IMR-90 (cell line): ENCODE measurements around the gene ZNF77. TPM values are rescaled to one million over a fixed set of nuclear protein-coding genes. Genes with fewer than 3 reads are reported as not detected.

Experiments used
- ATAC-seq: fragments of 200-7000 bp; cut with Tn5 transposase; 2 replicates; pipeline ENCODE4 v1.9.1; 2020; ENCODE audit warnings: low read depth, mild to moderate bottlenecking, moderate library complexity
- BruUV-seq: library from RNA; stranded (reverse); fragments of 400-500 nt; replicated peaks from 2 replicates; lab custom pipeline; 2021; lab: Mats Ljungman, UMichigan
- CTCF ChIA-PET: fragments of 300-600 bp; formaldehyde crosslinking; extraction: SDS; loops from one replicate; lab custom pipeline; 2021; ENCODE audit warnings: antibody characterized with exemption; lab: Yijun Ruan, JAX
- POLR2A ChIA-PET: fragments of 300-600 bp; sonication (Branson Sonifier 250); formaldehyde crosslinking; loops from one replicate; lab custom pipeline; 2022; ENCODE audit warnings: antibody characterized with exemption; ENCODE audit not compliant: unreplicated experiment; lab: Charles Lee
- DNase-seq: peaks from one replicate; pipeline ENCODE4 v3.0.0; 2013
- H2AFZ ChIP-seq: replicated peaks from 2 replicates; pipeline ENCODE3; 2013; ENCODE audit warnings: low read length, mild to moderate bottlenecking; ENCODE audit not compliant: poor library complexity
- H2AK5ac ChIP-seq: 2 replicates; pipeline ENCODE4 v1.6.1; 2013; ENCODE audit warnings: low read depth, low read length, inconsistent platforms
- H2AK9ac ChIP-seq: replicated peaks from 2 replicates; pipeline ENCODE3; 2013; ENCODE audit warnings: mild to moderate bottlenecking, low read depth, low read length, moderate library complexity; ENCODE audit not compliant: poor library complexity
- H2BK120ac ChIP-seq: 2 replicates; pipeline ENCODE4 v1.6.1; 2013; ENCODE audit warnings: low read depth, low read length, inconsistent platforms
- H2BK15ac ChIP-seq: 3 replicates; pipeline ENCODE4 v1.6.1; 2013; ENCODE audit warnings: low read depth, low read length, inconsistent platforms
- H2BK20ac ChIP-seq: 2 replicates; pipeline ENCODE4 v1.6.1; 2013; ENCODE audit warnings: low read depth, mild to moderate bottlenecking, inconsistent platforms, low read length, moderate library complexity
- H2BK5ac ChIP-seq: 2 replicates; pipeline ENCODE4 v1.6.1; 2013; ENCODE audit warnings: mild to moderate bottlenecking, low read depth, low read length, inconsistent platforms; ENCODE audit not compliant: poor library complexity, severe bottlenecking
- H3K14ac ChIP-seq: replicated peaks from 2 replicates; pipeline ENCODE4 v1.6.1; 2013; ENCODE audit warnings: low read depth, low read length, inconsistent platforms
- H3K18ac ChIP-seq: 2 replicates; pipeline ENCODE4 v1.6.1; 2013; ENCODE audit warnings: low read depth, low read length, control low read depth
- H3K23ac ChIP-seq: 2 replicates; pipeline ENCODE4 v1.6.1; 2013; ENCODE audit warnings: low read depth, low read length, inconsistent platforms
- H3K27ac ChIP-seq: 2 replicates; pipeline ENCODE4 v1.5.1; 2013; ENCODE audit warnings: mild to moderate bottlenecking, control low read depth, low read length; ENCODE audit not compliant: insufficient read depth
- H3K27me3 ChIP-seq: 2 replicates; pipeline ENCODE4 v1.6.1; 2013; ENCODE audit warnings: low read length; ENCODE audit not compliant: control insufficient read depth, insufficient read depth
- H3K36me3 ChIP-seq: 2 replicates; pipeline ENCODE4 v1.6.1; 2013; ENCODE audit warnings: low read length, mixed read lengths; ENCODE audit not compliant: control insufficient read depth, insufficient read depth
- H3K4ac ChIP-seq: 2 replicates; pipeline ENCODE4 v1.6.1; 2013; ENCODE audit warnings: low read depth, low read length, inconsistent platforms
- H3K4me1 ChIP-seq: 2 replicates; pipeline ENCODE4 v1.6.1; 2013; ENCODE audit warnings: low read length, mixed read lengths; ENCODE audit not compliant: control insufficient read depth, insufficient read depth
- H3K4me2 ChIP-seq: 2 replicates; pipeline ENCODE4 v1.6.1; 2013; ENCODE audit warnings: low read depth, mild to moderate bottlenecking, control low read depth, low read length, moderate library complexity
- H3K4me3 ChIP-seq: 2 replicates; pipeline ENCODE4 v1.5.1; 2013; ENCODE audit warnings: low read depth, mild to moderate bottlenecking, control low read depth, low read length, moderate library complexity; ENCODE audit not compliant: insufficient read depth
- H3K56ac ChIP-seq: 2 replicates; pipeline ENCODE4 v1.6.1; 2013; ENCODE audit warnings: low read length, inconsistent platforms; ENCODE audit not compliant: insufficient read depth; ENCODE audit errors: extremely low read depth
- H3K79me1 ChIP-seq, 2 experiments: 2 replicates each; pipeline ENCODE4 v1.6.1; 2013; ENCODE audit warnings: low read length in 2 of 2, inconsistent platforms in 1 of 2, low read depth in 1 of 2
- H3K9ac ChIP-seq: 2 replicates; pipeline ENCODE4 v1.6.1; 2013; ENCODE audit warnings: low read depth, low read length, control low read depth
- H3K9me1 ChIP-seq: 2 replicates; pipeline ENCODE4 v1.6.1; 2013; ENCODE audit warnings: low read length, inconsistent platforms; ENCODE audit not compliant: insufficient read depth
- H3K9me3 ChIP-seq: 2 replicates; pipeline ENCODE4 v1.6.1; 2013; ENCODE audit warnings: low read length; ENCODE audit not compliant: control insufficient read depth, insufficient read depth
- H4K20me1 ChIP-seq: 2 replicates; pipeline ENCODE4 v1.6.1; 2013; ENCODE audit warnings: low read length, inconsistent platforms; ENCODE audit not compliant: insufficient read depth
- H4K5ac ChIP-seq: 2 replicates; pipeline ENCODE4 v1.6.1; 2013; ENCODE audit warnings: mild to moderate bottlenecking, low read depth, low read length, control low read depth
- H4K8ac ChIP-seq, 2 experiments: 2 replicates each; pipeline ENCODE4 v1.6.1; 2013; ENCODE audit warnings: low read depth in 2 of 2, low read length in 2 of 2, control low read depth in 1 of 2, inconsistent platforms in 1 of 2
- H4K91ac ChIP-seq: 2 replicates; pipeline ENCODE4 v1.6.1; 2013; ENCODE audit warnings: low read depth, low read length, inconsistent platforms; ENCODE audit not compliant: insufficient read depth
- BHLHE40 ChIP-seq: fragments of 150-350 bp; IDR thresholded peaks from 2 replicates; pipeline ENCODE4 v1.6.1; 2016; ENCODE audit warnings: mild to moderate bottlenecking, low read depth, low read length
- CEBPB ChIP-seq: IDR thresholded peaks from 2 replicates; pipeline ENCODE4 v1.6.1; 2012; ENCODE audit warnings: low read depth, low read length, improper control_type of control experiment
- CHD1 ChIP-seq: IDR thresholded peaks from 2 replicates; pipeline ENCODE4 v1.6.1; 2012; ENCODE audit warnings: low read depth, low read length, improper control_type of control experiment
- FOS ChIP-seq: fragments of 150-350 bp; IDR thresholded peaks from 2 replicates; pipeline ENCODE4 v1.6.1; 2016; ENCODE audit warnings: low read depth, low read length
- MAFK ChIP-seq: IDR thresholded peaks from 2 replicates; pipeline ENCODE4 v1.6.1; 2012; ENCODE audit warnings: low read depth, low read length, improper control_type of control experiment
- MAZ ChIP-seq: IDR thresholded peaks from 2 replicates; pipeline ENCODE4 v1.6.1; 2012; ENCODE audit warnings: low read depth, mild to moderate bottlenecking, low read length, improper control_type of control experiment, moderate library complexity, borderline replicate concordance
- MXI1 ChIP-seq: IDR thresholded peaks from 2 replicates; pipeline ENCODE4 v1.6.1; 2012; ENCODE audit warnings: low read depth, mild to moderate bottlenecking, low read length, moderate library complexity, borderline replicate concordance
- NFE2L2 ChIP-seq: fragments of 150-350 bp; IDR thresholded peaks from 2 replicates; pipeline ENCODE4 v1.6.1; 2016; ENCODE audit warnings: low read depth, mild to moderate bottlenecking, low read length
- POLR2A ChIP-seq: IDR thresholded peaks from 2 replicates; pipeline ENCODE4 v1.6.1; 2012; ENCODE audit warnings: mild to moderate bottlenecking, low read depth, low read length
- RAD21 ChIP-seq: IDR thresholded peaks from 2 replicates; pipeline ENCODE4 v1.6.1; 2012; ENCODE audit warnings: low read length, improper control_type of control experiment
- RFX5 ChIP-seq: IDR thresholded peaks from 2 replicates; pipeline ENCODE4 v1.8.0; 2012; ENCODE audit warnings: low read depth, mild to moderate bottlenecking, low read length, moderate library complexity
- SMC3 ChIP-seq: fragments of 150-350 bp; IDR thresholded peaks from 2 replicates; pipeline ENCODE4 v1.6.1; 2016; ENCODE audit warnings: low read depth, mild to moderate bottlenecking, antibody characterized with exemption, low read length, moderate library complexity
- WGBS, 2 experiments: methylation state at CpG; one replicate each; pipeline versions ENCODE4 v1.1.5 to v1.1.7; 2013; ENCODE audit warnings: missing lambda C conversion rate in 2 of 2; ENCODE audit not compliant: insufficient read length in 1 of 2; ENCODE audit errors: extremely low coverage in 2 of 2; 5-methylcytosine and 5-hydroxymethylcytosine counted together
- dilution Hi-C: fragments of 300-500 bp; cut with HindIII; formaldehyde crosslinking; loops from one replicate; pipeline ENCODE4 v1.14.3; 2018; ENCODE audit warnings: low sequenced_read_pairs; ENCODE audit not compliant: unreplicated experiment
- in situ Hi-C: fragments of 300-500 bp; cut with MboI; formaldehyde crosslinking; loops from 3 replicates; pipeline ENCODE4 v1.14.3; 2019; ENCODE audit warnings: low sequenced_read_pairs, inconsistent platforms, mixed read lengths
- intact Hi-C: fragments of 100-400 bp; cut with micrococcal nuclease; formaldehyde crosslinking; loops from 2 replicates; pipeline ENCODE4 v1.10.0; 2022
- polyA plus RNA-seq, 3 experiments: library from polyadenylated mRNA; depleted of rRNA; stranded (reverse); fragments of >200 nt; gene quantifications; 2 replicates each; pipeline ENCODE4 v1.2.3, GENCODE V29; 2012; ENCODE audit warnings: low replicate concordance in 1 of 3
- total RNA-seq: library from RNA; depleted of rRNA; stranded (reverse); fragments of >200 nt; gene quantifications from 2 replicates; pipeline ENCODE4 v1.2.3, GENCODE V29; 2012
- TF ChIP-seq, protein P1 (sequence below): conservative IDR thresholded peaks from 2 replicates; pipeline ENCODE4 v1.5.1; 2012; ENCODE audit warnings: mild to moderate bottlenecking, low read depth, low read length, improper control_type of control experiment
- TF ChIP-seq, protein P2 (sequence below): fragments of 150-350 bp; IDR thresholded peaks from 2 replicates; pipeline ENCODE4 v1.6.1; 2016; ENCODE audit warnings: low read depth, mild to moderate bottlenecking, low read length, moderate library complexity, borderline replicate concordance

Gene ZNF77
- total and polyA plus RNA-seq, 2 of the 4 experiments (the other 2 are of a cell fraction): 3.6 to 6.5 TPM

DNA sequence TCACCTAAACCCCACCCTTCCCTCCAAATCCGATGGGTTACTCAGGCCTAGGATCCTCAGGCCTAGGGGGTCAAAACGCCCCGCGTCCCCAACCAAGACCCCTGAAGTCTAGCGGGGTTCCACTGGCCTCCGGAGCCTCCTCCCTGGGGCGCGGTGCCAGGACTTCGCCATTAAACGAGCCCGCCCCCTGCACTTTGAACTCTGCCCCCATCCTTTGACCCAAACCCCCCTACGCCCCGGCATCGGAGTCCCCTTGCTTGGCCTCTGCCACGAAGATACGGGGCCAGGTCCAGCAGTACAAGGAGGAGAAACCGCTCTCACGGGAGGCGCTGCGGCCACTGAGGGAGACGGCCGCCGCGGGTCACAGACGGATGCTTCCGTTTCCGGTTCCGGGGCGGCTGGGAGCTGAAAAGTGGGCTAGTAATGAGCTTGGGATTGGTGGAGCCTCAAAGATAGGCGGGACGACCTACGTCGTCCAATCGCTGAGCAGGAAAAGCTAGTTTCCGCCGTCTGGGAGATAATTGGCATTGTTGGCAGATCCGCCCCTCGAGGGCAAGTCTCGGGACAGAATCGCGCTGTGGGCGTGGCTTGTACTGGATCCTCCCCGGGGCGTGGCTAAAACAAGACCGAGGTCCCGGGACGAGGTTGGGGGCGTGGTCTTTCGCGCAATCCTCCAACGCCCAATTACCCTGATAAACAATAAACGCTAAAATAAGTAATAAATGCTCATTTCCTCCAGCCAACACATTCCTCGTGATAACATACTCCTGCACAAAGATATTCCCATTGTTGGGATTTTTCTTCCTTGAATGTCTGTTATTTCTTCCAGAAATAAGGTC is 5.7 kb upstream of the ZNF77 start:
- CTCF ChIA-PET: interaction anchor here (0.5 to 2.1 kb wide), 17 partner anchors 9 to 535 kb away, joined by 3 to 9 read pairs (median 3); partner anchors contain the start of gene ZNF555
- no TSS peak for BruUV-seq
- WGBS, 2 experiments: 0% methylated on average over 22 of the region's 53 CpGs; no CpG with 5 or more reads in 1 of the 2 experiments
- intact Hi-C loops (no loop called here), in situ Hi-C loops (loop anchor here (5.0 to 25.0 kb wide), 2 partner anchors 152 to 537 kb away; partner anchors contain the start of genes SMIM24 and SMIM44), dilution Hi-C loops (no loop called here)
- Histone ChIP-seq H3K18ac (no peak overlapping the region; the same call in 1 of the 2 replicates), H2AFZ (peak overlapping the region; percentile 93), H3K27me3 (no peaks in the 10 kb centered on the region), H4K91ac (peak overlapping the region; percentile 58), H3K4ac (peak overlapping the region; percentile 87), H2AK5ac (peak overlapping the region; percentile 31), H2BK120ac (peak overlapping the region; percentile 45; the same call in 1 of the 2 replicates), H3K4me3 (peak overlapping the region; percentile 70), H3K23ac (peak overlapping the region; percentile 90), H2AK9ac (peak overlapping the region; percentile 98), H3K79me1 (peaks cover 13 to 17% of the 10 kb centered on the region in 2 experiments), H3K9ac (peak overlapping the region; percentile 90), H2BK5ac (peak overlapping the region; percentile 89), H4K20me1 (no peaks in the 10 kb centered on the region), H2BK20ac (no peak overlapping the region), H4K5ac (peak overlapping the region; percentile 80), H2BK15ac (no peak overlapping the region), H3K36me3 (no peaks in the 10 kb centered on the region), H4K8ac (peak overlapping the region; percentile 30 to 91), H3K27ac (peak overlapping the region; percentile 94), H3K56ac (peak overlapping the region; percentile 84), H3K4me2 (peak overlapping the region; percentile 88), H3K9me3 (no peaks in the 10 kb centered on the region), H3K9me1 (peaks cover 7% of the 10 kb centered on the region), H3K4me1 (0 out of 2 replicates have a peak, but pooled peaks cover 2% of the 10 kb centered on the region), H3K14ac (peak overlapping the region; percentile 94)
- DNase-seq: peak; percentile 99
- POLR2A ChIA-PET: interaction anchor here (0.6 to 0.8 kb wide), 5 partner anchors 15 to 678 kb away, joined by 3 to 10 read pairs (median 4); no protein-coding TSS in a partner anchor
- peak; percentile 97 for ATAC-seq
- TF ChIP-seq FOS (no peak), RFX5 (no peak), NFE2L2 (0 out of 2 replicates have a peak, but pooled peaks have one; percentile 8), CEBPB (no peak), RAD21 (no peak), CHD1 (no peak), MXI1 (0 out of 2 replicates have a peak, but pooled peaks have one; percentile 22), BHLHE40 (no peak), SMC3 (no peak), POLR2A (peak; percentile 95), MAZ (peak; percentile 44; the same call in 1 of the 2 replicates), MAFK (peak; percentile 28; the same call in 1 of the 2 replicates)
- TF ChIP-seq, protein P1, sequence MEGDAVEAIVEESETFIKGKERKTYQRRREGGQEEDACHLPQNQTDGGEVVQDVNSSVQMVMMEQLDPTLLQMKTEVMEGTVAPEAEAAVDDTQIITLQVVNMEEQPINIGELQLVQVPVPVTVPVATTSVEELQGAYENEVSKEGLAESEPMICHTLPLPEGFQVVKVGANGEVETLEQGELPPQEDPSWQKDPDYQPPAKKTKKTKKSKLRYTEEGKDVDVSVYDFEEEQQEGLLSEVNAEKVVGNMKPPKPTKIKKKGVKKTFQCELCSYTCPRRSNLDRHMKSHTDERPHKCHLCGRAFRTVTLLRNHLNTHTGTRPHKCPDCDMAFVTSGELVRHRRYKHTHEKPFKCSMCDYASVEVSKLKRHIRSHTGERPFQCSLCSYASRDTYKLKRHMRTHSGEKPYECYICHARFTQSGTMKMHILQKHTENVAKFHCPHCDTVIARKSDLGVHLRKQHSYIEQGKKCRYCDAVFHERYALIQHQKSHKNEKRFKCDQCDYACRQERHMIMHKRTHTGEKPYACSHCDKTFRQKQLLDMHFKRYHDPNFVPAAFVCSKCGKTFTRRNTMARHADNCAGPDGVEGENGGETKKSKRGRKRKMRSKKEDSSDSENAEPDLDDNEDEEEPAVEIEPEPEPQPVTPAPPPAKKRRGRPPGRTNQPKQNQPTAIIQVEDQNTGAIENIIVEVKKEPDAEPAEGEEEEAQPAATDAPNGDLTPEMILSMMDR: no peak
- TF ChIP-seq, protein P2, sequence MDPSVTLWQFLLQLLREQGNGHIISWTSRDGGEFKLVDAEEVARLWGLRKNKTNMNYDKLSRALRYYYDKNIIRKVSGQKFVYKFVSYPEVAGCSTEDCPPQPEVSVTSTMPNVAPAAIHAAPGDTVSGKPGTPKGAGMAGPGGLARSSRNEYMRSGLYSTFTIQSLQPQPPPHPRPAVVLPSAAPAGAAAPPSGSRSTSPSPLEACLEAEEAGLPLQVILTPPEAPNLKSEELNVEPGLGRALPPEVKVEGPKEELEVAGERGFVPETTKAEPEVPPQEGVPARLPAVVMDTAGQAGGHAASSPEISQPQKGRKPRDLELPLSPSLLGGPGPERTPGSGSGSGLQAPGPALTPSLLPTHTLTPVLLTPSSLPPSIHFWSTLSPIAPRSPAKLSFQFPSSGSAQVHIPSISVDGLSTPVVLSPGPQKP: no peak
